ENCODE results near the gene CYP2D6. TPM values are rescaled to one million over a fixed set of nuclear protein-coding genes. Genes with fewer than 3 reads are reported as not detected.
A peak's percentile ranks its signal among the peaks of the same experiment; 100 is the strongest.
"Not testable (repeated sequence)": the region's sequence is repeated elsewhere in the genome, so short reads cannot be mapped to it uniquely, and the experiment has no call there.

CYP2D6 gene
- total and polyA plus RNA-seq, 2 of the 8 experiments (the other 6 are each of a cell fraction or from before 2014, with no cell fraction given), result 0.93 to 1.7 TPM

- H3K9me3 ChIP-seq (ENCODE audit: insufficient read depth in 2 of 2, low read depth in 1 of 2, low read length in 1 of 2); H2AK5ac ChIP-seq (ENCODE audit: low read depth, low read length); H2BK15ac ChIP-seq (ENCODE audit: low read length); H3K23me2 ChIP-seq (ENCODE audit: low read depth, low read length); H2AFZ ChIP-seq (ENCODE audit: low read length); H3K36me3 ChIP-seq (ENCODE audit: control insufficient read depth in 2 of 4, insufficient read depth in 4 of 4, low read length in 3 of 4); H2BK12ac ChIP-seq (ENCODE audit: low read depth, low read length); H3K18ac ChIP-seq (ENCODE audit: extremely low read depth, low read length); H3K79me2 ChIP-seq (ENCODE audit: control insufficient read depth in 1 of 2, insufficient read depth in 2 of 2, low read length in 2 of 2); H3K23ac ChIP-seq (ENCODE audit: insufficient read length); H2BK120ac ChIP-seq (replicated peaks; ENCODE audit: low read depth, low read length); POLR2A ChIA-PET (ENCODE audit: partially characterized antibody); FAIRE-seq; H3K9ac ChIP-seq (replicated peaks in 1 of 4; ENCODE audit: extremely low read depth in 1 of 4, low read depth in 3 of 4, low read length in 3 of 4); H4K8ac ChIP-seq (ENCODE audit: extremely low read depth, insufficient read depth, low read length); H3K14ac ChIP-seq (ENCODE audit: insufficient read length); H3K27ac ChIP-seq (ENCODE audit: low read depth, low read length); H4K5ac ChIP-seq (ENCODE audit: insufficient read length, low read depth, low read length); H4K20me1 ChIP-seq (replicated peaks in 1 of 2; ENCODE audit: control insufficient read depth in 1 of 2, insufficient read depth in 2 of 2, low read length in 2 of 2); H3K56ac ChIP-seq (replicated peaks; ENCODE audit: insufficient read length, low read depth, low read length); H4K91ac ChIP-seq (replicated peaks; ENCODE audit: insufficient read length, low read length); DNase-seq (ENCODE audit: low read depth in 1 of 2, low spot score in 2 of 2); H2BK20ac ChIP-seq (ENCODE audit: low read length); H3K4me2 ChIP-seq (ENCODE audit: insufficient read depth in 1 of 2, low read depth in 2 of 2, low read length in 2 of 2); H3K4ac ChIP-seq (replicated peaks; ENCODE audit: insufficient read length, low read depth, low read length); H3K27me3 ChIP-seq (replicated peaks in 1 of 4; ENCODE audit: control insufficient read depth in 3 of 4, extremely low read depth in 1 of 4, insufficient read depth in 3 of 4, low read length in 3 of 4); H2BK5ac ChIP-seq (ENCODE audit: low read depth, low read length); H3K4me3 ChIP-seq (ENCODE audit: extremely low read depth in 1 of 4, insufficient read depth in 2 of 4, low read depth in 3 of 4, low read length in 4 of 4); H3K4me1 ChIP-seq (replicated peaks in 1 of 4; ENCODE audit: control insufficient read depth in 3 of 4, insufficient read depth in 4 of 4, low read length in 3 of 4); H3K79me1 ChIP-seq (ENCODE audit: low read depth, low read length): not testable (repeated sequence)
- TF ChIP-seq RAD21 (IDR thresholded peaks at IDR 0.05 in 1 of 2, conservative IDR thresholded peaks at IDR 0.05 in 1 of 2; ENCODE audit: low read depth in 2 of 2, low read length in 2 of 2) (peak; percentile 60 to 69), CTCF (IDR thresholded peaks at IDR 0.05; ENCODE audit: control extremely low read depth in 1 of 3, insufficient read depth in 1 of 3, low read depth in 1 of 3, low read length in 3 of 3) (peak in 1 of 3 experiments; percentile 55; a peak in 2 of 4 replicates)
- CTCF ChIA-PET (ENCODE audit: partially characterized antibody), result interaction anchor here (0.8 to 7.3 kb wide), 26 partner anchors 10 to 416 kb away, joined by 3 to 116 read pairs (median 4); partner anchors contain the start of genes NDUFA6, SEPTIN3 and SMIM45
- WGBS, 2 experiments (ENCODE audit: extremely low coverage in 1 of 2, insufficient coverage in 1 of 2, insufficient read length in 1 of 2, insufficient replicate concordance in 2 of 2, low coverage in 1 of 2, low lambda C conversion rate in 2 of 2, missing lambda C conversion rate in 1 of 2), result 40% methylated on average over 4 of the region's 4 CpGs; no CpG with 5 or more reads in 1 of the 2 experiments
Observed at GRCh38 chr22:42112793-42113192, 17.8 kb downstream of the CYP2D6 start.

Measured in H1 (cell line).